Measurements from ENCODE around the gene GNLY.
A peak's percentile ranks its signal among the peaks of the same experiment; 100 is the strongest.

DNA sequence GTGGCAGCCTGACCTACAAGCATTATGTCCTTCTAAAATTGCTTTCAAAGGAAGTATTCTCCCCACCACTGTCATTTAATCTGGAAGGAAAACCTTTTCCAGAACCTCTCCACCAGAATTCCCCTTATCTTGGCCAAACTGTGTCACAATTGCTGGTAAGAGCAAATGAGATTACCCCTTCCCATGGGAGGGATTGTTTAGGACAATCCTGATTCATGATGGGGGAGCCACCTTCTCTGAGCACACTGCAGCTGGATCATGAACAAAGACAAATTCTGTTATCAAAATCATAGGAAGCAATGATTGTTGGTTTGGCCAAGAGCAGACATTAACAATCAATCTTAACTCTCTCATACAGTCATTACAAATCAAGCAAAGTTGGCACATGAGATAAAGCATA is 41.5 kb downstream of the GNLY start:
- TF ChIP-seq, protein P1, sequence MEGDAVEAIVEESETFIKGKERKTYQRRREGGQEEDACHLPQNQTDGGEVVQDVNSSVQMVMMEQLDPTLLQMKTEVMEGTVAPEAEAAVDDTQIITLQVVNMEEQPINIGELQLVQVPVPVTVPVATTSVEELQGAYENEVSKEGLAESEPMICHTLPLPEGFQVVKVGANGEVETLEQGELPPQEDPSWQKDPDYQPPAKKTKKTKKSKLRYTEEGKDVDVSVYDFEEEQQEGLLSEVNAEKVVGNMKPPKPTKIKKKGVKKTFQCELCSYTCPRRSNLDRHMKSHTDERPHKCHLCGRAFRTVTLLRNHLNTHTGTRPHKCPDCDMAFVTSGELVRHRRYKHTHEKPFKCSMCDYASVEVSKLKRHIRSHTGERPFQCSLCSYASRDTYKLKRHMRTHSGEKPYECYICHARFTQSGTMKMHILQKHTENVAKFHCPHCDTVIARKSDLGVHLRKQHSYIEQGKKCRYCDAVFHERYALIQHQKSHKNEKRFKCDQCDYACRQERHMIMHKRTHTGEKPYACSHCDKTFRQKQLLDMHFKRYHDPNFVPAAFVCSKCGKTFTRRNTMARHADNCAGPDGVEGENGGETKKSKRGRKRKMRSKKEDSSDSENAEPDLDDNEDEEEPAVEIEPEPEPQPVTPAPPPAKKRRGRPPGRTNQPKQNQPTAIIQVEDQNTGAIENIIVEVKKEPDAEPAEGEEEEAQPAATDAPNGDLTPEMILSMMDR (IDR thresholded peaks at IDR 0.05): no peak
- TF ChIP-seq POLR2AphosphoS5 (IDR thresholded peaks at IDR 0.05) (peak; percentile 30 to 55), POLR2A (IDR thresholded peaks at IDR 0.05) (no peak), EP300 (IDR thresholded peaks at IDR 0.05) (peak in 1 of 4 donors; percentile 47)

Measured in upper lobe of left lung (tissue), 4 donors.